CD4-positive, alpha-beta T cell (primary cell): ENCODE results near the gene ACADS. TPM values are rescaled to one million over a fixed set of nuclear protein-coding genes. Genes with fewer than 3 reads are reported as not detected.

Experiments used
- ATAC-seq: fragments of 200-7000 bp; cut with Tn5 transposase; one replicate; pipeline ENCODE4 v1.10.0; 2022; ENCODE audit warnings: mild to moderate bottlenecking; ENCODE audit not compliant: poor library complexity
- CTCF ChIA-PET: fragments of 350-600 bp; sonication (Branson Sonifier 250); formaldehyde crosslinking; loops from one replicate; lab custom pipeline; 2021; ENCODE audit warnings: antibody characterized with exemption, inconsistent platforms; lab: Charles Lee
- POLR2A ChIA-PET: fragments of 350-600 bp; sonication (Branson Sonifier 250); formaldehyde crosslinking; loops from one replicate; lab custom pipeline; 2021; ENCODE audit warnings: antibody characterized with exemption, inconsistent platforms; lab: Charles Lee
- DNase-seq, 14 experiments: peaks; one replicate each; pipeline ENCODE4 v3.0.0-alpha.2; 2013 to 2020; ENCODE audit warnings: mixed read lengths in 2 of 14
- H3K27ac ChIP-seq, 2 donors: one replicate each; pipeline versions ENCODE4 v1.5.1 to v1.7.0; 2013; ENCODE audit warnings: low read length in 2 of 2, low read depth in 1 of 2, mild to moderate bottlenecking in 1 of 2
- H3K27me3 ChIP-seq, 2 experiments: 1 replicate in 1 of 2; 2 replicates in 1 of 2; pipeline versions ENCODE4 v1.6.1 to v1.7.0; 2013; ENCODE audit warnings: low read length in 2 of 2, control low read depth in 1 of 2, mild to moderate bottlenecking in 1 of 2, moderate library complexity in 1 of 2; ENCODE audit not compliant: insufficient read depth in 2 of 2, control insufficient read depth in 1 of 2
- H3K36me3 ChIP-seq: one replicate; pipeline ENCODE4 v1.6.1; 2013; ENCODE audit warnings: low read length, control low read depth; ENCODE audit not compliant: insufficient read depth
- H3K4me1 ChIP-seq: one replicate; pipeline ENCODE4 v1.6.1; 2013; ENCODE audit warnings: low read length, control low read depth; ENCODE audit not compliant: insufficient read depth
- H3K4me3 ChIP-seq: one replicate; pipeline ENCODE4 v1.5.1; 2013; ENCODE audit warnings: mild to moderate bottlenecking, low read length, moderate library complexity
- H3K9me3 ChIP-seq, 2 experiments: 1 replicate in 1 of 2; 2 replicates in 1 of 2; pipeline versions ENCODE4 v1.6.1 to v1.7.0; 2013; ENCODE audit warnings: low read length in 2 of 2, mild to moderate bottlenecking in 2 of 2, control low read depth in 1 of 2, moderate library complexity in 1 of 2; ENCODE audit not compliant: control insufficient read depth in 1 of 2, insufficient read depth in 1 of 2
- H3K27ac Mint-ChIP-seq: one replicate; pipeline ENCODE4 v1.8.0; 2020; ENCODE audit warnings: mixed read lengths
- H3K27me3 Mint-ChIP-seq: one replicate; pipeline ENCODE4 v1.8.0; 2021; ENCODE audit warnings: mixed read lengths
- H3K36me3 Mint-ChIP-seq: one replicate; pipeline ENCODE4 v1.8.0; 2021; ENCODE audit warnings: low read depth, mixed read lengths
- H3K4me1 Mint-ChIP-seq: one replicate; pipeline ENCODE4 v1.8.0; 2021; ENCODE audit warnings: low read depth, mixed read lengths
- H3K4me3 Mint-ChIP-seq: one replicate; pipeline ENCODE4 v1.8.0; 2020; ENCODE audit warnings: mild to moderate bottlenecking, mixed read lengths
- H3K9me3 Mint-ChIP-seq: one replicate; pipeline ENCODE4 v1.8.0; 2020; ENCODE audit warnings: mixed read lengths
- intact Hi-C, 2 experiments: fragments of 100-400 bp; cut with DNase I in 1 of 2; cut with micrococcal nuclease in 1 of 2; formaldehyde crosslinking; loops; one replicate each; pipeline versions ENCODE4 v1.15.1 to v1.9.0; 2023 to 2025; cut with DNase I, micrococcal nuclease
- total RNA-seq, 174 experiments: library from RNA in 2 of 174; stranded (reverse) in 2 of 174; gene quantifications; one replicate each; pipeline ENCODE4 v1.2.3 and lab custom pipeline; 2021 to 2026
- TF ChIP-seq, protein P1 (sequence below): fragments of 200-600 bp; IDR thresholded peaks from one replicate; pipeline ENCODE4 v1.8.0; 2022; ENCODE audit warnings: antibody characterized with exemption, mild to moderate bottlenecking

The ACADS gene
- total RNA-seq, 2 experiments from 2014 or later = 8.9 to 9.2 TPM

DNA sequence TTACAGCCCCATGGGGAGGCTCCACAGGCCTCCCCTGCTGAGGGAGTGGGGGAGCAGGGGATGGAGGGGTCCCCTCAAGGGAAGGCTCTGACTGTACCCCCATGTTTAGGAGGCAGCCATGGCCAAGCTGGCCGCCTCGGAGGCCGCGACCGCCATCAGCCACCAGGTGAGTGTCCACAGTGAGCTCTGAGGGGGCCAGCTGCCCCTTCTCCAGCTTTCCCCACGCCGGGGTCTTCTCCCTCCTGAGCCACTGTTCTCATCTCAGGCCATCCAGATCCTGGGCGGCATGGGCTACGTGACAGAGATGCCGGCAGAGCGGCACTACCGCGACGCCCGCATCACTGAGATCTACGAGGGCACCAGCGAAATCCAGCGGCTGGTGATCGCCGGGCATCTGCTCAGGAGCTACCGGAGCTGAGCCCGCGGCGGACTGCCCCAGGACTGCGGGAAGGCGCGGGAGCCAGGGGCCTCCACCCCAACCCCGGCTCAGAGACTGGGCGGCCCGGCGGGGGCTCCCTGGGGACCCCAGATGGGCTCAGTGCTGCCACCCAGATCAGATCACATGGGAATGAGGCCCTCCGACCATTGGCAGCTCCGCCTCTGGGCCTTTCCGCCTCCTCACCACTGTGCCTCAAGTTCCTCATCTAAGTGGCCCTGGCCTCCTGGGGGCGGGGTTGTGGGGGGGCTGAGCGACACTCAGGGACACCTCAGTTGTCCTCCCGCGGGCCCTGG, 13.6 kb downstream of the ACADS start:
- Histone ChIP-seq H3K27ac (no peak overlapping the region), H3K4me1 (no peaks in the 10 kb centered on the region), H3K27me3 (no peaks in the 10 kb centered on the region), H3K36me3 (no peaks in the 10 kb centered on the region), H3K9me3 (no peaks in the 10 kb centered on the region), H3K4me3 (no peak overlapping the region)
- Mint-ChIP-seq H3K4me3 (no peak overlapping the region), H3K27ac (no peak overlapping the region), H3K9me3 (no peaks in the 10 kb centered on the region), H3K36me3 (peaks cover 12% of the 10 kb centered on the region), H3K27me3 (no peaks in the 10 kb centered on the region), H3K4me1 (no peaks in the 10 kb centered on the region)
- no peak for DNase-seq
- TF ChIP-seq, protein P1, sequence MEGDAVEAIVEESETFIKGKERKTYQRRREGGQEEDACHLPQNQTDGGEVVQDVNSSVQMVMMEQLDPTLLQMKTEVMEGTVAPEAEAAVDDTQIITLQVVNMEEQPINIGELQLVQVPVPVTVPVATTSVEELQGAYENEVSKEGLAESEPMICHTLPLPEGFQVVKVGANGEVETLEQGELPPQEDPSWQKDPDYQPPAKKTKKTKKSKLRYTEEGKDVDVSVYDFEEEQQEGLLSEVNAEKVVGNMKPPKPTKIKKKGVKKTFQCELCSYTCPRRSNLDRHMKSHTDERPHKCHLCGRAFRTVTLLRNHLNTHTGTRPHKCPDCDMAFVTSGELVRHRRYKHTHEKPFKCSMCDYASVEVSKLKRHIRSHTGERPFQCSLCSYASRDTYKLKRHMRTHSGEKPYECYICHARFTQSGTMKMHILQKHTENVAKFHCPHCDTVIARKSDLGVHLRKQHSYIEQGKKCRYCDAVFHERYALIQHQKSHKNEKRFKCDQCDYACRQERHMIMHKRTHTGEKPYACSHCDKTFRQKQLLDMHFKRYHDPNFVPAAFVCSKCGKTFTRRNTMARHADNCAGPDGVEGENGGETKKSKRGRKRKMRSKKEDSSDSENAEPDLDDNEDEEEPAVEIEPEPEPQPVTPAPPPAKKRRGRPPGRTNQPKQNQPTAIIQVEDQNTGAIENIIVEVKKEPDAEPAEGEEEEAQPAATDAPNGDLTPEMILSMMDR = no peak
- ChIA-PET CTCF (no interaction called here), POLR2A (no interaction called here)
- intact Hi-C loops = no loop called here
- no peak for ATAC-seq

DNA sequence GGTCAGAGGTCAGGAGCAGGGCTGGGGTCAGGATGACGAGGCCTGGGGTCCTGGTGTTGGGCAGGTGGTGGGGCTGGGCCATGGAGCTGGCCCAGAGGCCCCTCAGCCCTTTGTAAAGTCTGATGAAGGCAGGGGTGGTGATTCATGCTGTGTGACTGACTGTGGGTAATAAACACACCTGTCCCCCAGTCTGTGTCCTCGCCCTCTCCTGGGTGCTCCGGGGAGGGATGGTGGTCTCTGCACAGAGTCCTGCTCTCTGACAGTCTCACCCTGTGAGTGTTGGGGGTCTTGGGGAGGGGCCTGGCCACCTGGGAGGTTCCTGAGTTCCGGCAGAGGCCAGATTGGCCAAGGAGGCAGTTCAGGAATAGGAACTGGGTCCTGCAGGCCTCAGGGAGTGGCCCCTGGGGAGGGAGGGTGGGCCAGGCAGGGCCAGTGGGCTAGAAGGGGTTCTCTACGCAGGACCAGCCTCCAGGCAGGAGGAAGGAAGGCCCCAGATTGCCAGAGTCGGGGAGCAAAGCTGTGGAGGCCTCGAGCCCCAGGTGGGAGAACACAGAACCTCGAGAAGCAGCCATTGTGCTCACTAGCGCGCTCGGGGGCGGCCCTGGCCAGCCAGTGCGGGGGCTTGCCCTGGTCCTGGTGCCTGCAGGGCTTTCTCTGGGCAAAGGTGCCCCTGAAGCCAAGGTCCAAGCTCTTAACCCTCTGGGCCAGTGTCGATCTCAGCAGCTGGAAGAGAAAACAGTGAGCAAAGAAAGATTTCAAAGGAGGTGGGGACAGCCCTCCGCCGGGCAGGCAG, 14.4 kb downstream of the ACADS start:
- Mint-ChIP-seq H3K27me3 (no peaks in the 10 kb centered on the region), H3K27ac (no peak overlapping the region), H3K4me3 (no peak overlapping the region), H3K9me3 (no peaks in the 10 kb centered on the region), H3K36me3 (peaks cover 9% of the 10 kb centered on the region), H3K4me1 (no peaks in the 10 kb centered on the region)
- ChIA-PET POLR2A (no interaction called here), CTCF (no interaction called here)
- DNase-seq (no peak), ATAC-seq (no peak)
- H3K9me3 ChIP-seq = no peaks in the 10 kb centered on the region
- no peak overlapping the region for H3K4me3 ChIP-seq
- no peak overlapping the region for H3K27ac ChIP-seq
- H3K36me3 ChIP-seq = no peaks in the 10 kb centered on the region
- TF ChIP-seq, protein P1 = no peak
- intact Hi-C loops = no loop called here
- no peaks in the 10 kb centered on the region for H3K27me3 ChIP-seq
- no peaks in the 10 kb centered on the region for H3K4me1 ChIP-seq

DNA sequence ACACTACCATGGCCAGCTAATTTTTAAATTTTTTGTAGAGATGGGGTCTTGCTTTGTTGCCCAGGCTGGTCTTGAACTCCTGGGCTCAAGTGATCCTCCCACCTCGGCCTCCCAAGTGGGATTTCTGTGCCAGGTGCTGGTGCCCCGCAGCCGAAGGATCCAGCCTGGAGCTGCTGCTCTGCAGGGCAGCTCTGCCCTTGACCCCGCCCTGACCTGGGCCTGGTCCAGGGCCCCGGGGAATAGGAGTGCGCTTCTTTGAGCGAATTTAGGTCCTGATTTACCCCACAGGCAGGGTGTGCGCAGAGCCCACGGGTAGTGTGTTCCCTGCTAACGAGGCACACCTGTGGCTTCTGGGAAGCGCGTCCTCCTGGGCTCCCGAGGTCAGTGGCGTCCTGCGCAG, 15.2 kb downstream of the ACADS start:
- no peak overlapping the region for H3K4me3 ChIP-seq
- Mint-ChIP-seq H3K27me3 (no peaks in the 10 kb centered on the region), H3K9me3 (no peaks in the 10 kb centered on the region), H3K27ac (no peak overlapping the region), H3K4me1 (no peaks in the 10 kb centered on the region), H3K4me3 (no peak overlapping the region), H3K36me3 (peaks cover 8% of the 10 kb centered on the region)
- ChIA-PET CTCF (no interaction called here), POLR2A (no interaction called here)
- TF ChIP-seq, protein P1 = no peak
- H3K36me3 ChIP-seq = no peaks in the 10 kb centered on the region
- intact Hi-C loops = no loop called here
- no peaks in the 10 kb centered on the region for H3K4me1 ChIP-seq
- H3K27ac ChIP-seq = no peak overlapping the region
- DNase-seq (no peak), ATAC-seq (no peak)
- no peaks in the 10 kb centered on the region for H3K27me3 ChIP-seq
- H3K9me3 ChIP-seq = no peaks in the 10 kb centered on the region
